SKM-1 treated with dmso at 0.1 percent for 144 hours (cell line): ENCODE results near the gene IFITM1.

ENCODE experiments used
- DNase-seq: peaks from one replicate; lab custom pipeline; 2025; ENCODE audit not compliant: unreplicated experiment; lab: John Stamatoyannopoulos, UW

Gene IFITM1

DNA sequence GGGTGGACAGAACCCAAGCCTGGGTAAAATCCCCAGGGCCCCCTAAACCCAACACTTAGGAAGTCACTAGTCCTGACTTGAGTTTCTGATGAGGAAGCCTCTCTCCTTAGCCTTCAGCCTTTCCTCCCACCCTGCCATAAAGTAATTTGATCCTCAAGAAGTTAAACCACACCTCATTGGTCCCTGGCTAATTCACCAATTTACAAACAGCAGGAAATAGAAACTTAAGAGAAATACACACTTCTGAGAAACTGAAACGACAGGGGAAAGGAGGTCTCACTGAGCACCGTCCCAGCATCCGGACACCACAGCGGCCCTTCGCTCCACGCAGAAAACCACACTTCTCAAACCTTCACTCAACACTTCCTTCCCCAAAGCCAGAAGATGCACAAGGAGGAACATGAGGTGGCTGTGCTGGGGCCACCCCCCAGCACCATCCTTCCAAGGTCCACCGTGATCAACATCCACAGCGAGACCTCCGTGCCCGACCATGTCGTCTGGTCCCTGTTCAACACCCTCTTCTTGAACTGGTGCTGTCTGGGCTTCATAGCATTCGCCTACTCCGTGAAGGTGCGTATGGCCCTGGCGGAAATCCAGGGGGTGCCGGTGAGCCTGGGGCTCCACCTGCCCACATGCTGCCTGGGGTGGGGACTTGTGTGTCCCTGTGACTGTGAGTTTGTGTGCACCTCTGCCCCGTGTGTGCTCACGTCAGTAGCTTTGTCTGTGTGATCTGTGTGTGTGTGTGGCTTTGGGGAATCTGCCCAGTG lies at the start of gene IFITM1:
TSS of gene IFITM1 (plus strand) at position 254 of the 767 bp plus-strand sequence. CDS start at position 385, 131 bp downstream.
- peak; percentile 65 for DNase-seq

DNA sequence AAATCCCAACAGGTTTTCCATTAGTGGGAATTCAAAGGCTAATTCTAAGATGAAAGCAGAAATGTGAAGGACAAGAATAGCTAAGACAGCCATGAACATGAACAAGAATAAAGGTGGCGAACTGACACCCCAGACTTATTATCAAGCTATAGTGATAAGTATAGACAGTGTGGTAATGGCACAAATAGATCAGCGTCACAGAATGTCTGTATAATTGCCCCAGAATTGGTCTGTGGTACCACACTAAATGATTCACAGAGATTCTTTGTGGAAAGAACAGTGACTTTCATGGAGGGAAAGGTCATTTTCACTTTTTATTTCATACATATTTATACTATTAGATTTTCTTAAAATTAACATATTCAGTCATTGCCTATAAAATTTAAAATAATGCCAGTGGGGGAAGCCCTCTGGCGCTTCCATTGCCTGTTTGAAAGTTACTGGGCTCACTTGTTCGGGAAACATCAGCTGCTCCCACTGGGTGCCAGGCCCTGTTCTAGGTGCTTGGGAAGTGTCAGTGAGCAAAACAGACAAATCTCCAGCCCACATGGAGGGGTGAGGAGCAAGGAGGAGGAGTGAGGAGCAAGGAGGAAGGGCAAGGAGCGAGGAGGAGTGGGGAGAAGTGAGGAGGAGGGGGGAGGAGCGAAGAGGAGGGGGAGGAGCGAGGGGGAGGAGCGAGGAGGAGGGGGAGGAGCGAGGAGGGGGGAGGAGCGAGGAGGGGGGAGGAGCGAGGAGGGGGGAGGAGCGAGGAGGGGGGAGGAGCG lies 47.0 kb upstream of the IFITM1 start:
- peak; percentile 52 for DNase-seq

DNA sequence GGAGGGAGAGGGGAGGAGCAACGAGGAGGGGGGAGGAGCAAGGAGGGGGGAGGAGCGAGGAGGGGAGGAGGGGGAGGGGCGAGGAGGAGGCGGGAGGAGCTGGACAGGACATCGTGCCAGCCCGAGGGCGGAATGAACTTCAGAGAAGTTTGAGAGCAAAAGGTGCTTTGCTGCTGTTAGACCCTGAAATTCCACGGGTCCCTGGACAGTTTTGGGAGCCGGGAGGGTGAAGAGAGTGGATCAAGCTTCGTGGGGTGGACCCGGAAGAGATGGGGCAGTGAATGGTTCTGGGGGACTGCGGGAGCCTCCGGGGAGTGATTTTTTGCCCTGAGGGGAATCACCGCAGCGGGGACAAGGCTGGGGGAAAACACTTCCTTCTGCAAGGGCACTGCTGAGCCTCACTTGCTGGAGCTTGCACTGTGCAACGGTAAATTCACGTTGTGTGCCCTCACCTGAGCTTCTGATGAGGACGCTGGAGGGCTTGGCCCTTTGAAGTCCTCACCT lies 46.3 kb upstream of the IFITM1 start:
- DNase-seq: peak; percentile 45

DNA sequence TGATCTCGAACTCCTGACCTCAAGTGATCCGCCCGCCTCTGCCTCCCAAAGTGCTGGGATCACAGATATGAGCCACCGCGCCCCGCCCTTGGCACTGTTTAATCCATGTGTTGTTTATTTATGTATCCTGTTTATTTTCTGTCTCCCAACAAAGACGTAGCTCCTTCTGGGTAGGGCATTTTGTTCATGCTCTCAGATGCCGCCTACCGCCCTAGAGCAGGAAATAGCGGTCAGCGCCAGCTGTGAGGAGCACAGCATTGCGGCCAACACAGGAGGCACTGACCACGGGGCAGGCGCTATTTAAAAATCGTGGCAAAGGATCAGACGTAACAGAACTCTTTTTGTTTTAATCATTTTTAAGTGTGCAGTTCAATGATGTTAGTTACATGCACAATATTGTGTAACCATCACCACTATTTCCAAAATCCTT lies 45.1 kb upstream of the IFITM1 start:
- DNase-seq: peak; percentile 66

DNA sequence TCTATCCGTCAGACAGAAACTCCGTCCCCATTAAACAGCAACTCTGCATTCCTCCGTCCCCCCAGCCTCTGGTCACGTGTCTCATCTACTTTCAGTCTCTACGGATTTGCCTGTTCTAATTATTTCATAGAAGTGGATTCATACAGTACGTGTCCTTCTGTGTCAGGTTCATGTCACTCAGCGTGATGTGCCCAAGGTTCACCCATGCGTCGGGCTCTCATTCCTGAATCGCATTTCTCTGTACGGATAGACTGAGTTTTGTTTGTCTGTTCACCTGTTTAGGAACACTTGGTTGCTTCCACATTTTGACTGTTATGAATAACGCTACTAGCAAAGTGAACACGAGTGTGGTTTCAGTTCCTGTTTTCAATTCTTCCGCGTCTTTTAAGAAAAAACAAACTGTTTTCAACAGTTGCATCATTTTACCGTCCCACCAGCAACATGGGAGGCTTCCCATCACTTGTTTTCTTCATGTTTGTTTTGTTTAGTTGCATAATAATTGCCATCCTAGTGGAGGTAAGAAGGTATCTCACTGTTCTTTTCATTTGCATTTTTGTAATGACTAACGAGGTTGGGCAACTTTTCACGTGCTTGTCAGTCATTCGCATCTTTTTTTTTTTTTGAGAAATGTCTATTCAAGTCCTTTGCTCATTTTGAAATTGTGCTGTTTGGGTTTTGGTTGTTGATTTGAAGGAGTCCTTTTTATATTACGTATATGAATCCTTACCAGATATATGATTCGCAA lies 44.5 kb upstream of the IFITM1 start:
- peak; percentile 87 for DNase-seq

DNA sequence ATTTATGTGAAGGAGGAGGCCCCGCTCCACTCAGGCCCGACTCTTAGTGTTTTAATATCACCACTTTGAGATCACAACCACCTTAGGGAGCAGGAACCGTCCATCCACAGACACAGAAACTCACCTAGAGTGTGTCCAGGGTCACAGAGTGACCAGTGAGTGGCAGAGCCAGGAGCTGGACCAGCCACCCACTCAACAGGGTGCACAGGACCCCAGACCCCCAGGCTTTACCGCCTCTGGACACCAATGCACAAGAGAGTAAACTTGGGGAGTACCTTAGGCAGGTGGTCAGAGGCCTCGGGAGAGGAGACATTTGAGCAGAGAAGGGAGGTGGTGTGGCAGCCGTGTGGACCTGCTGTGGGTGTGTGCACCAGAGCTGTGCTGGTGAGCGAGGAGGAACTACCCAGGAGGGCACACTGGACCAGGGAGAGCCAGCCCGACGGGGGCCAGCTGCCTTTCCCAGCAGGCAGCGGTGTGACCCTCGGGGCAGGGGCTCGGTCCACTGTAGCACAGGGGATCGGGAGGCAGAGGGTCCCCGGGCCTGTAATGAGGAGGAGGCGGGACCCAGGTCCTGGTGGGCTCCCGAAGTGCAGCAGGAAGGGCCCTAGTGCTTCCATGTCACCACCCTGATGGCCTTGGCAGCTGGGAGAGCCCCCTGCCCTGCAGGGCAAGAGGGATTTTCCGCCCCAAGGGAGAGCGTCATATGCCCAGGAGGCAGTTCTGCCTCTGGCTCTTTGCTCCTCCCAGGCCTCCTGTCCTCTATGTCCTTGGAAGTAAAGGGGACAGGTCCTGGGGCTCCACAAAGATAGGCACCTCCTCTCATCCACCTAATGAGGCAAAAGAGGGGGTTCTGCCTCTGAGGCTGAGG lies 43.2 kb upstream of the IFITM1 start:
- no peak for DNase-seq

DNA sequence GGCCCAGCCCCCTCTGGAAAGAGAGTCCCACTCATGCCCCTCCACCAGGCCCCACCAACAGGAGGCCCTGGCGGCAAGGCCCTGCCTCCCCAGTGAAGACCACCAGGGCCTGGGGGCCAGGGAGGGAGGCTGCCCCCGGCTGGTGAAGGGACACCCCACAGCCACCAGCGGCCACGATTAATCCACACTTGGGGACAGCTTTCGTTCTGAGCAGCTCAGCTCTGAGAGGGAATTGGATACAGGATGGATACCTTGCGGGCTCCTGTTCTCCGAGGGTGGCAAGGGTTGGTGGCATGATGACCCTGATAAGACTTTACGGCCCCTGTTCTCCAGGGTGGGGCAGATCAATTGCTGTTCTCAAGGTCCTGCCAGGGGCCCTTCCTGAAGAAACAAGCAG lies 42.5 kb upstream of the IFITM1 start:
- DNase-seq: no peak

DNA sequence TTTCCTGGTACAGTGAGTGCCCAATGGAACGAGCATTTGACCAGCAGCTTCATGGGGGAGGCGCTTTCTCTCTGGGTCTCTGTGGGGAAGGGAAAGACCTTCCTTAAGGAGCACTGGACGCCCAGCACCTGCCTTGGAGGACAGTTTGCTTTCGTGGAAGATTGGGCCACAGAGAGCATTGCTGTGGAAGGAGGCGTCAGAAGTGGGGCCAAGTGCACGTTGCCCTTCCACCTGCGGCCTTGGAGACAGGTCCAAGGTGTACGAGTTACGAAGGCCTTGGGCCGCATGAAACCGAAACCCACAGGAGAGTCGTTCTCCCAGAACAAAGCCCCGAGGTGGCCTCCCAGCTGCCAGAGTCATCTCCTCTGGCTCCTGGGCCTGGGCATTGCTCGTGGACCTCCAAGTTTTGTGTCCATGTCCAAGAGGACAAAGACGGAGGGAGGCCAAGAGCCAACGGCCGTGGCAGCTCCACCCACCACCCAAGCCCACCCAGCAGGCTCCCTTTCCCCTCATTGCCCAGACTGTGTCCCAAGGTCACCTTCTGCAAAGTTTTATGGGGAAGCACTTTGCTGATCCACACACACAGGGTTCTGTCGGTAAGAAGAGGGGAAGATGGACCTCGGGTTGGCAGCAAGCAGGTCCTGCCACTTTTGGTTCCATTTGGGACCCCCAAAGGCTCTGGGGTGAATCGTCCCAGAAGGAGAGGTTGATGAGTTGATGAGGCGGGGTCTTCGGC lies 41.5 kb upstream of the IFITM1 start:
- no peak for DNase-seq

DNA sequence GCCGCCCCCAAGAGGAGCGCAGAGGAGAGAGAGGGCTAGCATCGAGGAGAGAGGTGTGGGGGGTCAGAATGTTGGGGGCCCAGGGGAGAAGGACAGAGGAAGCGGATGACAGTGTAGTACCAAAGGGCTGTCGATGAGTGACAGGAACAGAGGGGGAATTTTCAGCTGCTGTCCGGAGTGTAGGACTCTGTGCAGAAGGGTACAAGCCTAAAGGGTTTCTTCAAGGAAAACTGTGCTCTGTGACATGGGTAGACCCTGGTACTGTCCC lies 41.0 kb upstream of the IFITM1 start:
- DNase-seq: no peak

DNA sequence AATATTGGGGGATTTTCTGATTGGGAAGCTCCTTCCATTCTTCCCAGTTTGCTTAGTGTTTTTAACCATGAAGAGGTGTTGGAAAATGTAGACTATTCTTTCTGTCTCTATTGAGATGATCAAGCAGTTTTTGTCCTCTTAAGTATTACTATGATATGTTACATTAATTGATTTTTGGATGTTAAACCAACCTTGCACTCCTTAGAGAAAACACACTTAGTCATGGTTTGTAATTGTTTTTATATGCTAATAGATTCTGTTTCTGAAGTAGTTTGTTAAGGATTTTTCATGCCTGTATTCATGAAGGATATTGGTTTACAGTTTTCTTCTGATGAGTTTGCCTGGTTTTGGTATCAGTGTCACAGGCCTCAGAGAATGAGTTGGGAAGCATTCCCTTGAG lies 37.6 kb upstream of the IFITM1 start:
- DNase-seq: no peak

DNA sequence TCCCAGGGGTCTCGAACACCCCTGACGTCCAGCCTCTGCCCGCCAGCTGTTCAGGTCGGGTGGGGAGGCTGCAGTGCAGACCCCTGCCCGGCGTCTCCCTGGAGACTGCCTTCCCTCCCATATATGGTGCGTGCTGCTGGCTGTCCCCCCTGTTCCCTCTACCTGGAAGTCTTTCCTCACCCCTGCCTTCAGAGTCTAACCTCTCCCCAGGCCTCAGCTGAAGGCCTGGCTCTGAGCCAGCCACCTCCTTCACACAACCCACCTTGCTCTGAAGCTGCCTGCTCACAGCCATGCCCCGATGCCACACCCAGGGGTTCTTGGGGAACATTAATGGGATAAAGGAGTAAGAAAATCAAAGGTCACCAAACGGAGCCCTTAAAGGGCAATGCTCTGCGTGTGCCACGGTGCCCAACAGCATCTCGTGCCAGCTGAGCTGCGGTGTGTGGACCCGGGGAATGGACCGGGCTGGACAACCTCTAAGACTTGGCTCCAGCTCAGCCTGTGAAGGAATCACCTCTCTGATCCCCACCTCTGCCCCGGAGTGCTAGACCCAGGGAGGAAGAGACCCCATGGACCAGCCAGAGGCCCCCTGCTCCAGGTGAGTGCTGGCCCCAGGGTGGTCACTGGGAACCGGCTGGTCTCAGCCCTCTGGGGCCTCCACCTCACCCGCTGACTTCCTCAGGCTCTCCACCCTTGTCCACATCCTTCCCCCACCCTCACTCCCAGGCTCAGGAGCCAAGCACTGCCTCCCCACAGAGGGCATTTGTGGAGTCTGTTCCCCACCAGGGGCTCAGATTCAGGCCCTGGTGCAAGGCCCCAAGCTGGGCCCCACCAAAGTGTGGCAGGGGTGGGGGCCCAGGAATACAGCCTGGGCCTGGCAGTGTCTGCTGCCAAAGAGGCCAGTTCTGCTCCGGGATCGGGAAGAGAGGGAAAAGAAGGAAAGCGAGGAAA lies 35.6 kb upstream of the IFITM1 start, which contains the start of gene NLRP6:
TSS of gene NLRP6 (plus strand) at position 407 of the 951 bp plus-strand sequence. CDS start at position 570, 163 bp downstream.
- DNase-seq: no peak

DNA sequence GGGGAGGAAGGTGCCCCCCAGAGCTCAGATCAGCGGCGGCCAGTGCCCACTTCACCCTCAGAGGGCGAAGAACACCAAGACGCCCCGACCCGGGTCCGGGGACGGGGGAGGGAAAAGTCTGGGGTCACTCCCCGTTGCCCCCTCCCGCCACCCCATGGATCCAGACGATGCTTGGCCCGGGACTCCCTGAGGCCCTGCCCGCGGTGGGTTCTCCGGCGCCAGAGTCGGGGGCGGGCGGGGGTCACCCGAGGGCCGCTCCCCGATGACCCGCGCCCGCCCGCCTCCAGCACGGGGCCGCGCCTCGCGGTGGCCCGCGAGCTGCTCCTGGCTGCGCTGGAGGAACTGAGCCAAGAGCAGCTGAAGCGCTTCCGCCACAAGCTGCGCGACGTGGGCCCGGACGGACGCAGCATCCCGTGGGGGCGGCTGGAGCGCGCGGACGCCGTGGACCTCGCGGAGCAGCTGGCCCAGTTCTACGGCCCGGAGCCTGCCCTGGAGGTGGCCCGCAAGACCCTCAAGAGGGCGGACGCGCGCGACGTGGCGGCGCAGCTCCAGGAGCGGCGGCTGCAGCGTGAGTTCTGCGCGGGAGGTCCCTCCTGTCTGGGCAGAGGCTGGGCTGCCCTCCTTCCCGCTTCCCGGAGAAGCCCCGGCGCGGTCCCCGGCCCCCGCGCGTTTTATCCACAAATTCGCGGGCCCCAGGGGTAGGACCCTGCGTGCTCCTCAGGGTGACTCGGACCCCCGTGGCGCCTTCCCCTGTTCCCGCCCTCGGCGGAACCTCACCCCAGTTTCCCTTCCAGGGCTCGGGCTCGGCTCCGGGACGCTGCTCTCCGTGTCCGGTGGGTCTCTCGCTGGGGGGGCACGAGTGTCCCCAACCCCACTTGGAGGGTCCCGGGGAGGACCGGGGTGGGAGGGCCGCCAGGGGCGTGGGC lies 34.5 kb upstream of the IFITM1 start:
- DNase-seq: no peak

DNA sequence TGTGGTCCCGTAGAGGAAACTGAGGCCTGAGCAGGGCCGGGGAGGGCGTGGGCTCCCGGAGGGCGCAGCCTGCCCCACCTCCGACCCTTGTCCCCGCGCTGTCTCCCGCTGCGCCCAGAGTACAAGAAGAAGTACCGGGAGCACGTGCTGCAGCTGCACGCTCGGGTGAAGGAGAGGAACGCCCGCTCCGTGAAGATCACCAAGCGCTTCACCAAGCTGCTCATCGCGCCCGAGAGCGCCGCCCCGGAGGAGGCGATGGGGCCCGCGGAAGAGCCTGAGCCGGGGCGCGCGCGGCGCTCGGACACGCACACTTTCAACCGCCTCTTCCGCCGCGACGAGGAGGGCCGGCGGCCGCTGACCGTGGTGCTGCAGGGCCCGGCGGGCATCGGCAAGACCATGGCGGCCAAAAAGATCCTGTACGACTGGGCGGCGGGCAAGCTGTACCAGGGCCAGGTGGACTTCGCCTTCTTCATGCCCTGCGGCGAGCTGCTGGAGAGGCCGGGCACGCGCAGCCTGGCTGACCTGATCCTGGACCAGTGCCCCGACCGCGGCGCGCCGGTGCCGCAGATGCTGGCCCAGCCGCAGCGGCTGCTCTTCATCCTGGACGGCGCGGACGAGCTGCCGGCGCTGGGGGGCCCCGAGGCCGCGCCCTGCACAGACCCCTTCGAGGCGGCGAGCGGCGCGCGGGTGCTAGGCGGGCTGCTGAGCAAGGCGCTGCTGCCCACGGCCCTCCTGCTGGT lies 33.7 kb upstream of the IFITM1 start:
- no peak for DNase-seq

DNA sequence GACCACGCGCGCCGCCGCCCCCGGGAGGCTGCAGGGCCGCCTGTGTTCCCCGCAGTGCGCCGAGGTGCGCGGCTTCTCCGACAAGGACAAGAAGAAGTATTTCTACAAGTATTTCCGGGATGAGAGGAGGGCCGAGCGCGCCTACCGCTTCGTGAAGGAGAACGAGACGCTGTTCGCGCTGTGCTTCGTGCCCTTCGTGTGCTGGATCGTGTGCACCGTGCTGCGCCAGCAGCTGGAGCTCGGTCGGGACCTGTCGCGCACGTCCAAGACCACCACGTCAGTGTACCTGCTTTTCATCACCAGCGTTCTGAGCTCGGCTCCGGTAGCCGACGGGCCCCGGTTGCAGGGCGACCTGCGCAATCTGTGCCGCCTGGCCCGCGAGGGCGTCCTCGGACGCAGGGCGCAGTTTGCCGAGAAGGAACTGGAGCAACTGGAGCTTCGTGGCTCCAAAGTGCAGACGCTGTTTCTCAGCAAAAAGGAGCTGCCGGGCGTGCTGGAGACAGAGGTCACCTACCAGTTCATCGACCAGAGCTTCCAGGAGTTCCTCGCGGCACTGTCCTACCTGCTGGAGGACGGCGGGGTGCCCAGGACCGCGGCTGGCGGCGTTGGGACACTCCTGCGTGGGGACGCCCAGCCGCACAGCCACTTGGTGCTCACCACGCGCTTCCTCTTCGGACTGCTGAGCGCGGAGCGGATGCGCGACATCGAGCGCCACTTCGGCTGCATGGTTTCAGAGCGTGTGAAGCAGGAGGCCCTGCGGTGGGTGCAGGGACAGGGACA lies 32.9 kb upstream of the IFITM1 start:
- no peak for DNase-seq

DNA sequence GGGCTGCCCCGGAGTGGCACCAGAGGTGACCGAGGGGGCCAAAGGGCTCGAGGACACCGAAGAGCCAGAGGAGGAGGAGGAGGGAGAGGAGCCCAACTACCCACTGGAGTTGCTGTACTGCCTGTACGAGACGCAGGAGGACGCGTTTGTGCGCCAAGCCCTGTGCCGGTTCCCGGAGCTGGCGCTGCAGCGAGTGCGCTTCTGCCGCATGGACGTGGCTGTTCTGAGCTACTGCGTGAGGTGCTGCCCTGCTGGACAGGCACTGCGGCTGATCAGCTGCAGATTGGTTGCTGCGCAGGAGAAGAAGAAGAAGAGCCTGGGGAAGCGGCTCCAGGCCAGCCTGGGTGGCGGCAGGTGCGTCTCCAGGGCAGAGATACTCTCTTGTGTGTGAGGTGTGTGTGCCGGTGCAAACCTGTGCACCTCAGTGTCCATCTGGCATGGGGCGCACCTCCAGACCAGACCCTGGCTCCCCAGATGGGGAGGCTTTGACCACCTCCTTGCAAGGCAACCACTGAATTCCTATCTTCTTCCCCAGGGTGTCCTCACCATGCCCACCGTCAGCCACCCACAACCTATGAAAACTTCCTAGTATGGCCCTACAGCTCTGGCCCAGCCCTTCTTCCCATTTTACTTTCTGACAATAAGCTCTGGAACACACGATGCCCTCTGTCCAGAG lies 32.2 kb upstream of the IFITM1 start:
- no peak for DNase-seq

DNA sequence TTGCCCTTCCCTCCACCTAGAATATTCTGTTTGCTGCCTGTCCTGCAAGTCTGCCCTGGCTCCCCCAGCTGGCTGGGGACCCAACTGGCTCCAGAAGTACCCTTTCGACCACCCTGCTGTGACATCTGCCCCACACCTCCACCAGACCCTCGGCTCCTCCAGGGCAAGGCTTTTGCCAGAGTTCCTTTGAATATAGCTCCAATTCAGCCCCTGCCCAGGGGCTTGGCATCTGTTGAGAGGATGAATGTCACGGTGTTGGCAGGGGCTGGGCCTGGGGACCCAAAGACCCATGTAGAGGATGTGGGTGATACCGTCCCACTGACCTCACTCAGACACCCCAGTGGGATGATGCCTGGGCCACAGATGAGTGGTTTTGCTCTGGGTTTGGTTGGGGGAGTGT lies 31.7 kb upstream of the IFITM1 start:
- no peak for DNase-seq
